Superior temporal gyrus (tissue), 1 donor: ENCODE data around the gene ZNF277.

ENCODE experiments used
- DNase-seq: peaks from one replicate; pipeline ENCODE4 v3.0.0-alpha.2; 2016; ENCODE audit errors: extremely low spot score

ZNF277 gene

DNA sequence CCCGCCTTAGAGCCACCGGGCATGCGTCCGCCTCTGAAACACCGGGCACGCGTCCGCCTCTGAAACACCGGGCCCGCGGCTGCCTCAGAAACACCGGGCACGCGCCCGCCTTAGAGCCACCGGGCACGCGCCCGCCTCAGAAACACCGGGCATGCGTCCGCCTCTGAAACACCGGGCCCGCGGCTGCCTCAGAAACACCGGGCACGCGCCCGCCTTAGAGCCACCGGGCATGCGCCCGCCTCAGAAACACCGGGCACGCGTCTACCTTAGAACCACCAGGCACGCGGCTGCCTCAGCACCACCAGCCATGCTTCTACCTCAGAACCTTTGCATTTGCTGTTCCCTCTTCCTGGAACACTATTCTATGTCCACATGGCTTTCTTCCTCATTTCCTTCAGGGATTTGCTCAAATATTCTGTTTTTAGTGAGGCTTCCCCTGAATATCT, 185.4 kb downstream of the ZNF277 start:
- DNase-seq = peak; percentile 54
